ENCODE measurements around the gene DRICH1. TPM values are rescaled to one million over a fixed set of nuclear protein-coding genes. Genes with fewer than 3 reads are reported as not detected.
"Not testable (repeated sequence)": the region's sequence is repeated elsewhere in the genome, so short reads cannot be mapped to it uniquely, and the experiment has no call there.

DRICH1 gene
- polyA plus RNA-seq (2013, experiment 1 of 2), result 0.22 TPM
- polyA plus RNA-seq (2013, experiment 2 of 2), result not detected

- Histone ChIP-seq H3K4me1 (ENCODE audit: control insufficient read depth, insufficient read depth, low read length, poor library complexity, severe bottlenecking) (no peaks in the 10 kb centered on the region), H3K9me3 (ENCODE audit: control insufficient read depth, low read length) (no peaks in the 10 kb centered on the region), H3K27ac (ENCODE audit: low read depth, low read length, severe bottlenecking) (no peak within 1 kb of the TSS), H3K4me3 (ENCODE audit: extremely low read depth, insufficient read depth, low read length, poor library complexity, severe bottlenecking) (no peak within 1 kb of the TSS), H3K36me3 (ENCODE audit: control insufficient read depth, insufficient read depth, low read length) (no peaks in the 10 kb centered on the region)
- 25 to 88% methylated on average over 1 to 2 of the region's 2 CpGs for WGBS, 2 experiments (ENCODE audit: insufficient coverage in 2 of 2)
Measured at GRCh38 chr22:23632178-23632577, at the start of gene DRICH1. DRICH1 (minus strand) TSS chr22:23632321; CDS start chr22:23632023, 298 bp downstream.

GRCh38 chr22:23681026-23681809, 49.1 kb upstream of the DRICH1 start:
- peaks cover 20% of the 10 kb centered on the region for H3K36me3 ChIP-seq (ENCODE audit: control insufficient read depth, insufficient read depth, low read length)
- H3K4me3 ChIP-seq (ENCODE audit: extremely low read depth, insufficient read depth, low read length, poor library complexity, severe bottlenecking), result no peak overlapping the region
- no peaks in the 10 kb centered on the region for H3K9me3 ChIP-seq (ENCODE audit: control insufficient read depth, low read length)
- peaks cover 11% of the 10 kb centered on the region for H3K4me1 ChIP-seq (ENCODE audit: control insufficient read depth, insufficient read depth, low read length, poor library complexity, severe bottlenecking)
- H3K27ac ChIP-seq (ENCODE audit: low read depth, low read length, severe bottlenecking), result no peak overlapping the region
- WGBS, 2 experiments (ENCODE audit: insufficient coverage in 2 of 2), result 97% methylated on average over 4 to 5 of the region's 5 CpGs

- 75 to 84% methylated on average over 4 to 6 of the region's 6 CpGs for WGBS, 2 experiments (ENCODE audit: insufficient coverage in 2 of 2)
- H3K9me3 ChIP-seq (ENCODE audit: control insufficient read depth, low read length), result no peaks in the 10 kb centered on the region
- H3K27ac ChIP-seq (ENCODE audit: low read depth, low read length, severe bottlenecking), result no peak overlapping the region
- peaks cover 20% of the 10 kb centered on the region for H3K36me3 ChIP-seq (ENCODE audit: control insufficient read depth, insufficient read depth, low read length)
- no peak overlapping the region for H3K4me3 ChIP-seq (ENCODE audit: extremely low read depth, insufficient read depth, low read length, poor library complexity, severe bottlenecking)
- peaks cover 4% of the 10 kb centered on the region for H3K4me1 ChIP-seq (ENCODE audit: control insufficient read depth, insufficient read depth, low read length, poor library complexity, severe bottlenecking)
Measured at GRCh38 chr22:23678133-23678532, 46.0 kb upstream of the DRICH1 start.

DNA sequence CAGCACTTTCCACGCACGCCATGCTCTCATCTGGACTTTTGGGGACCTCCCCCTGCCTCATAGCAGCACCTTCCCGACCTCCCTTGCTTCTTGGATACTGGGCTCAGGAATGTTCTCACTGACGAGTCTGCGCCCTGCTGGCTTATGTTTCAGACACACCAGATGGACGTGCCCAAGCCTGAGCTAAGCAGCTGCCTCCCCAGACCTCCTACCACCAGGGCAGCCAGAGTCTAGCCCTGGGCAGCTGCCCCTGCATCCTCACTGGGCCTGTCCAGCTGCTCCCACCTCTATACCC, 45.5 kb upstream of the DRICH1 start:
- Histone ChIP-seq H3K4me1 (ENCODE audit: control insufficient read depth, insufficient read depth, low read length, poor library complexity, severe bottlenecking) (no peaks in the 10 kb centered on the region), H3K4me3 (ENCODE audit: extremely low read depth, insufficient read depth, low read length, poor library complexity, severe bottlenecking) (no peak overlapping the region), H3K27ac (ENCODE audit: low read depth, low read length, severe bottlenecking) (no peak overlapping the region), H3K36me3 (ENCODE audit: control insufficient read depth, insufficient read depth, low read length) (peaks cover 16% of the 10 kb centered on the region), H3K9me3 (ENCODE audit: control insufficient read depth, low read length) (no peaks in the 10 kb centered on the region)
- WGBS, 2 experiments (ENCODE audit: insufficient coverage in 2 of 2), result 82 to 85% methylated on average over 5 to 6 of the region's 6 CpGs

- WGBS, 2 experiments (ENCODE audit: insufficient coverage in 2 of 2), result 97% methylated on average over 9 to 11 of the region's 12 CpGs
- H3K36me3 ChIP-seq (ENCODE audit: control insufficient read depth, insufficient read depth, low read length), result peaks cover 11% of the 10 kb centered on the region
- H3K4me1 ChIP-seq (ENCODE audit: control insufficient read depth, insufficient read depth, low read length, poor library complexity, severe bottlenecking); H3K4me3 ChIP-seq (ENCODE audit: extremely low read depth, insufficient read depth, low read length, poor library complexity, severe bottlenecking); H3K9me3 ChIP-seq (ENCODE audit: control insufficient read depth, low read length); H3K27ac ChIP-seq (ENCODE audit: low read depth, low read length, severe bottlenecking): not testable (repeated sequence)
Measured at GRCh38 chr22:23676841-23677700, 45.0 kb upstream of the DRICH1 start.

- Histone ChIP-seq H3K36me3 (ENCODE audit: control insufficient read depth, insufficient read depth, low read length) (peaks cover 4% of the 10 kb centered on the region), H3K4me3 (ENCODE audit: extremely low read depth, insufficient read depth, low read length, poor library complexity, severe bottlenecking) (no peak overlapping the region), H3K9me3 (ENCODE audit: control insufficient read depth, low read length) (no peaks in the 10 kb centered on the region), H3K27ac (ENCODE audit: low read depth, low read length, severe bottlenecking) (no peak overlapping the region), H3K4me1 (ENCODE audit: control insufficient read depth, insufficient read depth, low read length, poor library complexity, severe bottlenecking) (no peaks in the 10 kb centered on the region)
- 87 to 95% methylated on average over 17 of the region's 17 CpGs for WGBS, 2 experiments (ENCODE audit: insufficient coverage in 2 of 2)
Measured at GRCh38 chr22:23675502-23676415, 43.6 kb upstream of the DRICH1 start.

- not testable (repeated sequence) for H3K27ac ChIP-seq (ENCODE audit: low read depth, low read length, severe bottlenecking)
- 93 to 97% methylated on average over 4 to 5 of the region's 6 CpGs for WGBS, 2 experiments (ENCODE audit: insufficient coverage in 2 of 2)
Measured at GRCh38 chr22:23674886-23675501, 42.9 kb upstream of the DRICH1 start.

DNA sequence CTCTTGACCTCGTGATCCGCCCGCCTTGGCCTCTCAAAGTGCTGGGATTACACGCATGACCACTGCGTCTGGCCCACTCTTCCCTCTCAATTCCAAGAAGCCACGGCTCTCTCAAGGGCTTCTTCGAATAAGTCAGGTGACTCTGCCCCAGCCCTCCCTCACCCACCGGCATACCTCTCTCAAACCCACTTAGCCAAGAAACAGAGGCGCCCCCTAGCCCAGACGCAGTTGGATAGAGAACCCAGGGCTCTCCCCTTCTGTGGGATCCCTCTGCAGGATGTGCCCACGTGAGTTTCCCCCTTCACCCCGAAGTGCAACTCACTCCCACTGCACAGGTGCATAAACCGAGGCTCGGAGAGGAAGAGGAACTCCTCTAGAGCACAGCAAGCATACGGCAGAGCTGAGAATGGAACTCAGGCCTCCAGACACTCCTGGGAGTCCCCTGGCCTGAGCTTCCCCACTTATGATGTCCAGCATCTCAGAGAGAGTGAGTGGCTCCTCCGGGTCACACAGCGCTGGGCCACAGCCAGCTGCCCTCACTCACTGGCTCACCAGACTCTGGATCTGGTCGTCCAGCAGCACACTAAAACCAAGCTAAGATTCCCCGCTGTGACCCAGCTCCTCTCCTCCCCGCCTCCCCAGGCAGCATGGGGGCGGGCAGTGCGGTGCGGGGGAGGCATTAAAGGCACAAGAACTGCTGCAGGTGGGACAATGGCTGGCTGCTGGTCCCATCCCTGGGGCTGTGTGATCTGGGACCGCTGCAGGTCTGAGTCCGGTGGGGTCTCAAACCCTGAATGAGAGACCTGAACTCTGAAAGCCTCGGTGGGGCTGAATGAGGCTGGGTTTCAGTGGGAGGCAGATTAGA, 41.9 kb upstream of the DRICH1 start:
- no peaks in the 10 kb centered on the region for H3K9me3 ChIP-seq (ENCODE audit: control insufficient read depth, low read length)
- no peaks in the 10 kb centered on the region for H3K4me1 ChIP-seq (ENCODE audit: control insufficient read depth, insufficient read depth, low read length, poor library complexity, severe bottlenecking)
- H3K36me3 ChIP-seq (ENCODE audit: control insufficient read depth, insufficient read depth, low read length), result no peaks in the 10 kb centered on the region
- H3K27ac ChIP-seq (ENCODE audit: low read depth, low read length, severe bottlenecking), result no peak overlapping the region
- WGBS, 2 experiments (ENCODE audit: insufficient coverage in 2 of 2), result 76 to 80% methylated on average over 18 to 22 of the region's 26 CpGs
- H3K4me3 ChIP-seq (ENCODE audit: extremely low read depth, insufficient read depth, low read length, poor library complexity, severe bottlenecking), result no peak overlapping the region

More at GRCh38 chr22:23674886-23675501, 42.9 kb upstream of the DRICH1 start:
- not testable (repeated sequence) for H3K4me3 ChIP-seq (ENCODE audit: extremely low read depth, insufficient read depth, low read length, poor library complexity, severe bottlenecking); H3K36me3 ChIP-seq (ENCODE audit: control insufficient read depth, insufficient read depth, low read length); H3K4me1 ChIP-seq (ENCODE audit: control insufficient read depth, insufficient read depth, low read length, poor library complexity, severe bottlenecking); H3K9me3 ChIP-seq (ENCODE audit: control insufficient read depth, low read length)

DNA sequence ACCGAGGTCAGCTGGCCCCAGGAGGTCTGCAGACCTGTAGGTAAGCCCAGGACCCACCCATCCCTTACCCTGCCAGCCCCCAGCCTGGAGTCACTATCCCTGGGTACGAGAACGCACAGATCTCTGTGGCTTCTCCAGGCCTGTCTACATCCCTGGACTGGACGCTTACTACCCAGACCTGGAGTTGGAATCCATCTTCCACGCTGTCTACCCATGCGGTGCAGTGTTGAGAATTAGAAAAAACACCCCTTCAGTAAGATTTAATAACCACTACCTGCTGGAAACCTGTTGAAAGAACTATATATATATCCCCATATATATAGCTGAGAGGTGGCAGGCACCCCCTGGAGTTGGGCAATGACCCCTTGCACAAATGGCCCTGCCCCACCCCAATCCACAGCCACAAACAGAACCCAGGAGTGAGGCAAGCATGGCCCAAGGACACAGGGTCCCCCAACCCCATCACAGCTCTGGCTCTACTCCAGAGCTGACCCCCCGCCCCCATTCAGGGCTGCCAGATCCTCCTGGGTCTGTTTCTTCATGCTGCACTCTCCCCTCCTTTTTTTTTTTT, 41.0 kb upstream of the DRICH1 start:
- Histone ChIP-seq H3K4me3 (ENCODE audit: extremely low read depth, insufficient read depth, low read length, poor library complexity, severe bottlenecking) (no peak overlapping the region), H3K4me1 (ENCODE audit: control insufficient read depth, insufficient read depth, low read length, poor library complexity, severe bottlenecking) (no peaks in the 10 kb centered on the region), H3K27ac (ENCODE audit: low read depth, low read length, severe bottlenecking) (no peak overlapping the region), H3K9me3 (ENCODE audit: control insufficient read depth, low read length) (no peaks in the 10 kb centered on the region), H3K36me3 (ENCODE audit: control insufficient read depth, insufficient read depth, low read length) (no peaks in the 10 kb centered on the region)
- WGBS, 2 experiments (ENCODE audit: insufficient coverage in 2 of 2), result 79 to 100% methylated on average over 1 to 6 of the region's 7 CpGs

Data from mesodermal cell (in vitro differentiated cells).